ENCODE measurements around the gene CBX6. TPM values are rescaled to one million over a fixed set of nuclear protein-coding genes. Genes with fewer than 3 reads are reported as not detected.

Gene CBX6
- total RNA-seq, 1 experiment from 2014 or later: 25.6 TPM

- no peak for DNase-seq (ENCODE audit: low spot score)
- in situ Hi-C loops (cut with HindIII; ENCODE audit: low sequenced_read_pairs): no loop called here
Measured at GRCh38 chr22:38828616-38829205, 43.3 kb downstream of the CBX6 start.

- in situ Hi-C loops (cut with HindIII; ENCODE audit: low sequenced_read_pairs): no loop called here
Measured at GRCh38 chr22:38828191-38828590, 43.8 kb downstream of the CBX6 start.

GRCh38 chr22:38827510-38827909 is 44.5 kb downstream of the CBX6 start:
- in situ Hi-C loops (cut with HindIII; ENCODE audit: low sequenced_read_pairs): no loop called here
- DNase-seq (ENCODE audit: low spot score): no peak

More at GRCh38 chr22:38828191-38828590, 43.8 kb downstream of the CBX6 start:
- DNase-seq (ENCODE audit: low spot score): no peak

- no peak for DNase-seq (ENCODE audit: low spot score)
- in situ Hi-C loops (cut with HindIII; ENCODE audit: low sequenced_read_pairs): no loop called here
Measured at GRCh38 chr22:38826801-38827200, 45.2 kb downstream of the CBX6 start.

GRCh38 chr22:38826386-38826785 is 45.6 kb downstream of the CBX6 start:
- in situ Hi-C loops (cut with HindIII; ENCODE audit: low sequenced_read_pairs): no loop called here

GRCh38 chr22:38824585-38824984 is 47.4 kb downstream of the CBX6 start:
- in situ Hi-C loops (cut with HindIII; ENCODE audit: low sequenced_read_pairs): no loop called here
- DNase-seq (ENCODE audit: low spot score): peak; percentile 37

More at GRCh38 chr22:38826386-38826785, 45.6 kb downstream of the CBX6 start:
- DNase-seq (ENCODE audit: low spot score): no peak

- DNase-seq (ENCODE audit: low spot score): no peak
- in situ Hi-C loops (cut with HindIII; ENCODE audit: low sequenced_read_pairs): no loop called here
Measured at GRCh38 chr22:38823637-38824036, 48.4 kb downstream of the CBX6 start.

- in situ Hi-C loops (cut with HindIII; ENCODE audit: low sequenced_read_pairs): no loop called here
- no peak for DNase-seq (ENCODE audit: low spot score)
Measured at GRCh38 chr22:38823076-38823475, 48.9 kb downstream of the CBX6 start.

GRCh38 chr22:38820020-38820419 is 52.0 kb downstream of the CBX6 start:
- no peak for DNase-seq (ENCODE audit: low spot score)
- in situ Hi-C loops (cut with HindIII; ENCODE audit: low sequenced_read_pairs): no loop called here

- in situ Hi-C loops (cut with HindIII; ENCODE audit: low sequenced_read_pairs): no loop called here
Measured at GRCh38 chr22:38819387-38819940, 52.6 kb downstream of the CBX6 start.

GRCh38 chr22:38817196-38817595 is 54.8 kb downstream of the CBX6 start:
- in situ Hi-C loops (cut with HindIII; ENCODE audit: low sequenced_read_pairs): no loop called here
- no peak for DNase-seq (ENCODE audit: low spot score)

More at GRCh38 chr22:38819387-38819940, 52.6 kb downstream of the CBX6 start:
- peak; percentile 64 for DNase-seq (ENCODE audit: low spot score)

GRCh38 chr22:38815842-38816241 is 56.2 kb downstream of the CBX6 start:
- in situ Hi-C loops (cut with HindIII; ENCODE audit: low sequenced_read_pairs): no loop called here

More at GRCh38 chr22:38815842-38816241, 56.2 kb downstream of the CBX6 start:
- DNase-seq (ENCODE audit: low spot score): no peak

Other genes starting within 250 kb of the CBX6 start
- 0.37 and 0.41 TPM in 2 replicates for gene FAM227A, start 215.8 kb downstream of the CBX6 start, total RNA-seq (2014; rRNA removed; shearing (Covaris generic))
- 34.2 and 47.6 TPM in 2 replicates for gene CBY1, start 215.6 kb downstream of the CBX6 start, total RNA-seq (2014; rRNA removed; shearing (Covaris generic))
- 131 and 138 TPM in 2 replicates for gene TOMM22, start 190.3 kb downstream of the CBX6 start, total RNA-seq (2014; rRNA removed; shearing (Covaris generic))
- 33.3 and 41.4 TPM in 2 replicates for gene JOSD1, start 171.3 kb downstream of the CBX6 start, total RNA-seq (2014; rRNA removed; shearing (Covaris generic))
- gene GTPBP1, start 166.3 kb downstream of the CBX6 start, total RNA-seq (2014; rRNA removed; shearing (Covaris generic)): 30.5 and 35.9 TPM in 2 replicates
- gene SUN2, start 116.2 kb downstream of the CBX6 start, total RNA-seq (2014; rRNA removed; shearing (Covaris generic)): 19.4 and 23.9 TPM in 2 replicates
- 17.9 and 30.9 TPM in 2 replicates for gene DNAL4, start 78.1 kb downstream of the CBX6 start, total RNA-seq (2014; rRNA removed; shearing (Covaris generic))
- 5.6 and 8.8 TPM in 2 replicates for gene NPTXR, start 28.2 kb downstream of the CBX6 start, total RNA-seq (2014; rRNA removed; shearing (Covaris generic))
- gene APOBEC3A, start 85.4 kb upstream of the CBX6 start, total RNA-seq (2014; rRNA removed; shearing (Covaris generic)): not detected in 2 replicates
- gene APOBEC3B, start 110.1 kb upstream of the CBX6 start, total RNA-seq (2014; rRNA removed; shearing (Covaris generic)): 6.4 and 8.9 TPM in 2 replicates
- 1.7 and 2.9 TPM in 2 replicates for gene APOBEC3C, start 142.0 kb upstream of the CBX6 start, total RNA-seq (2014; rRNA removed; shearing (Covaris generic))
- 0.54 TPM in 1 of 2 replicates, not detected in the other for gene APOBEC3D, start 148.9 kb upstream of the CBX6 start, total RNA-seq (2014; rRNA removed; shearing (Covaris generic))
- gene APOBEC3F, start 168.6 kb upstream of the CBX6 start, total RNA-seq (2014; rRNA removed; shearing (Covaris generic)): 4.7 and 9.7 TPM in 2 replicates
- 2.9 and 5.6 TPM in 2 replicates for gene APOBEC3G, start 205.1 kb upstream of the CBX6 start, total RNA-seq (2014; rRNA removed; shearing (Covaris generic))
- gene APOBEC3H, start 225.0 kb upstream of the CBX6 start, total RNA-seq (2014; rRNA removed; shearing (Covaris generic)): 2.1 and 5.2 TPM in 2 replicates

Data from G401 (cell line).